RWPE2 (cell line): Measurements from ENCODE around the gene OR11A1.
A peak's percentile ranks its signal among the peaks of the same experiment; 100 is the strongest.

Source experiments
- ATAC-seq: fragments of 200-7000 bp; cut with Tn5 transposase; 3 replicates; pipeline ENCODE4 v1.9.1; 2021; ENCODE audit warnings: low read depth
- DNase-seq: peaks from one replicate; pipeline ENCODE4 v3.0.0-alpha.2; 2020; ENCODE audit warnings: low spot score
- H3K27ac ChIP-seq: fragments of 450-650 bp; 2 replicates; pipeline ENCODE4 v1.5.1; 2017; ENCODE audit warnings: mild to moderate bottlenecking; ENCODE audit not compliant: poor library complexity, severe bottlenecking
- H3K27me3 ChIP-seq: fragments of 250-450 bp; sonication (Bioruptor Pico); 2 replicates; pipeline ENCODE4 v1.5.1; 2021; ENCODE audit warnings: mild to moderate bottlenecking, moderate library complexity; ENCODE audit not compliant: insufficient read depth, poor library complexity, severe bottlenecking
- H3K36me3 ChIP-seq: fragments of 250-450 bp; sonication (Bioruptor Pico); 2 replicates; pipeline ENCODE4 v1.5.1; 2020; ENCODE audit warnings: low read depth, mild to moderate bottlenecking, moderate library complexity
- H3K4me1 ChIP-seq: fragments of 250-450 bp; sonication (Bioruptor Pico); 2 replicates; pipeline ENCODE4 v1.5.1; 2021; ENCODE audit warnings: mild to moderate bottlenecking, moderate library complexity; ENCODE audit not compliant: insufficient read depth, poor library complexity, severe bottlenecking
- H3K4me3 ChIP-seq: fragments of 250-450 bp; sonication (Bioruptor Pico); 2 replicates; pipeline ENCODE4 v1.5.1; 2021; ENCODE audit warnings: mild to moderate bottlenecking, moderate library complexity; ENCODE audit not compliant: severe bottlenecking
- H3K9me3 ChIP-seq: fragments of 250-450 bp; sonication (Bioruptor Pico); 2 replicates; pipeline ENCODE4 v1.5.1; 2021; ENCODE audit warnings: mild to moderate bottlenecking, moderate library complexity; ENCODE audit not compliant: severe bottlenecking
- TF ChIP-seq, protein P1 (sequence below): fragments of 450-650 bp; IDR thresholded peaks from one replicate; pipeline ENCODE4 v1.5.1; 2017; ENCODE audit warnings: mild to moderate bottlenecking, moderate library complexity; ENCODE audit not compliant: poor library complexity, severe bottlenecking

Gene OR11A1

DNA sequence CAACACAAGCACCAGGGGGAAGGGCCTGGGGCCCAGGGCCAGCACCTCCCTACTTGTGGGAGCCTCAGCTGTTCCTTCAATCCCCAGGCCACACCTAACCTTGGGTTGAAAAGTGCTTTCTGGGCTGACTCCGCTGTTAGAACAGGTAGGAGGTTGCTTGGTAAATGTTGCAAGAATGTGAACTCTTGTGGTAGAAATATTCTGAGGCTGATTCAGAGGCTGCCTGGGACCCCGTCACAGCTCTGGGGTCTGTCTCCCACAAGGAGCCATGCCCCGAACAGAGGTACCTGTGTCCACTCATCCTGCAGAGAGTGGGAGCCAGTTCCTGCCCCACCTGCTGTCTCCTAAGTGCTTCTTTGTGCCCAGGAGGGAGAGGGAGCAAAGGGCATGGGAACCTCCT, 45.3 kb upstream of the OR11A1 start:
- no peak overlapping the region for H3K27ac ChIP-seq
- TF ChIP-seq, protein P1, sequence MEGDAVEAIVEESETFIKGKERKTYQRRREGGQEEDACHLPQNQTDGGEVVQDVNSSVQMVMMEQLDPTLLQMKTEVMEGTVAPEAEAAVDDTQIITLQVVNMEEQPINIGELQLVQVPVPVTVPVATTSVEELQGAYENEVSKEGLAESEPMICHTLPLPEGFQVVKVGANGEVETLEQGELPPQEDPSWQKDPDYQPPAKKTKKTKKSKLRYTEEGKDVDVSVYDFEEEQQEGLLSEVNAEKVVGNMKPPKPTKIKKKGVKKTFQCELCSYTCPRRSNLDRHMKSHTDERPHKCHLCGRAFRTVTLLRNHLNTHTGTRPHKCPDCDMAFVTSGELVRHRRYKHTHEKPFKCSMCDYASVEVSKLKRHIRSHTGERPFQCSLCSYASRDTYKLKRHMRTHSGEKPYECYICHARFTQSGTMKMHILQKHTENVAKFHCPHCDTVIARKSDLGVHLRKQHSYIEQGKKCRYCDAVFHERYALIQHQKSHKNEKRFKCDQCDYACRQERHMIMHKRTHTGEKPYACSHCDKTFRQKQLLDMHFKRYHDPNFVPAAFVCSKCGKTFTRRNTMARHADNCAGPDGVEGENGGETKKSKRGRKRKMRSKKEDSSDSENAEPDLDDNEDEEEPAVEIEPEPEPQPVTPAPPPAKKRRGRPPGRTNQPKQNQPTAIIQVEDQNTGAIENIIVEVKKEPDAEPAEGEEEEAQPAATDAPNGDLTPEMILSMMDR, result no peak
- ATAC-seq (peak; percentile 43; the same call in 2 of the 3 replicates), DNase-seq (no peak)
- H3K36me3 ChIP-seq, result no peaks in the 10 kb centered on the region
- peaks cover 6% of the 10 kb centered on the region for H3K27me3 ChIP-seq
- H3K4me1 ChIP-seq, result no peaks in the 10 kb centered on the region
- no peak overlapping the region for H3K4me3 ChIP-seq
- no peaks in the 10 kb centered on the region for H3K9me3 ChIP-seq

DNA sequence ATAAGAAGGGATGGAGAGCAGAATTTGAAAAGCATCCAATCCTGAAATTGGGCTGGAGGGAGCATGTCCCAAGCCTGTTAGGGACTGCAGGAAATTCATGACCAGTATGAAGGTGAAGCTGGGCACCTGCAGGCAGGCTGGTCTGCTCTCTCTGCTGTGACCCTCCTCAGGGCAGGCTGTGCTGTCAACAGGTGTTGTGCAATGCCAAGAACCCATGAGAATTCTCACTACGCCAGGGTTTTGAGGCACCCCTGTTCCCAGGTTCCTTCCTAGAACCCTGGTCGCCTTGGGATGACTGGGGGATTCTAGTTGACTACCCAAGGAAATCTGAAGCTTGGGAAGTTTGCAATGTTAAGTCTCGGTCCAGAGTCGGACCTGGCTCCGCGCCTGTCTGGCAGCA, 44.2 kb upstream of the OR11A1 start:
- H3K9me3 ChIP-seq, result no peaks in the 10 kb centered on the region
- H3K4me1 ChIP-seq, result no peaks in the 10 kb centered on the region
- peaks cover 6% of the 10 kb centered on the region for H3K27me3 ChIP-seq
- no peak for DNase-seq
- H3K27ac ChIP-seq, result no peak overlapping the region
- no peaks in the 10 kb centered on the region for H3K36me3 ChIP-seq
- H3K4me3 ChIP-seq, result no peak overlapping the region
- no peak for ATAC-seq
- TF ChIP-seq, protein P1, result no peak

DNA sequence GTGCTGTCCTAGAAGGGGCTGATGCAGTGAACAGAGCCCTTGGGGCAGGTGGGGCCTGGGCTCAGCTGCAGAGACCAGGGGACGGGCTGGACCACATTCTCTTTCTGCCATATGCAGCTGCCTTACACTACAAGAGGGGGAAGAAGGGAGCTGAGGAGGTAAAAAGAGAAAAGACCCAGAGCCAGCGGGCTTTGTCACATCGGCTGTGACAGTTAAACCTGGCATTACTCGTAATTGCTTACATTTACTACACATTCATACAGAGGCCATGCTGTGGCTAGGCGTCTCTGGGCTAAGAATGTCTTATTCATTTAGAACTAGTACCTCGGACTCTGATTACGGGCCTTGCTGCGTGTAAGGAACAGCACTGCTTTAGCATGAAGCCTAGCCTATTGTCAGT, 43.7 kb upstream of the OR11A1 start:
- Histone ChIP-seq H3K9me3 (no peaks in the 10 kb centered on the region), H3K4me3 (no peak overlapping the region), H3K36me3 (no peaks in the 10 kb centered on the region), H3K27me3 (peaks cover 6% of the 10 kb centered on the region), H3K4me1 (no peaks in the 10 kb centered on the region), H3K27ac (no peak overlapping the region)
- DNase-seq (no peak), ATAC-seq (no peak)
- TF ChIP-seq, protein P1, result no peak

DNA sequence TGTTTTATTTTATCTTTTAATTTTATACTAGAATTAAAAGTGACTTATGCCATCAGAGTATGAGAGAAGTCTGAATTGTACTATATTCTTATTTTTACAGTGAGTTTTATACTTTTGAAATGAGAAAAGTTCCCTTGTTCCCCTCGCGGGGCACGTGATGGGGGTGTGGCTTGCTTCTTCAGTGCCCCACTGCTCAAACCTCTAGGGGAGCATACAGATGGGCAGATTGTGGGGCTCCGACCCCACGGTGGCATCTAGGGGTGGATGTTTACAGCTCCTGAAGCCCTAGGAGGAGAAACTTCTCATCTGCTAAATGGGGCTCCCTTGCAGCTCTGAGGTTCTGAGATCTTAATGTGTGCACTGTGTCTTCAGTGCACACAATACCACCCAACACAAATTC, 42.8 kb upstream of the OR11A1 start:
- TF ChIP-seq, protein P1, result no peak
- no peaks in the 10 kb centered on the region for H3K4me1 ChIP-seq
- DNase-seq (no peak), ATAC-seq (no peak)
- no peak overlapping the region for H3K27ac ChIP-seq
- H3K9me3 ChIP-seq, result no peaks in the 10 kb centered on the region
- peaks cover 6% of the 10 kb centered on the region for H3K27me3 ChIP-seq
- H3K4me3 ChIP-seq, result no peak overlapping the region
- H3K36me3 ChIP-seq, result no peaks in the 10 kb centered on the region

DNA sequence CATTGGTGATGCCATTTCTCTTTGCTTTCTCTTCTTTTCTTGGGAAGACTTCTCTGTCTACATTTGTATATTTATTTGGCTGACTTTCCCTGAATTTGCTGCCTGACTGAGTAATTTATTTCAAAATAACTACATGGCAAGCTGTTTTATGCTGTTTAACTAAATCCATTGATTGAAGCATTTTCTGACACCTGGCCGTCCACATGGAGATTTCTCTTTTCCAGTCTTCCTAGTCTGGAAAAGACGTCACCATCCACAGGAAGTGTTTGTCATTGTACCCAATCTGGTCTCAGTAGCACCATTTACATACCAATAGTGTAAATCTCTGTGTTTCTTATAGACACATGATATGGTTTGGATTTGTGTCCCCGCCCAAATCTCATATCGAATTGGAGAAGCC, 40.1 kb upstream of the OR11A1 start:
- Histone ChIP-seq H3K4me1 (no peaks in the 10 kb centered on the region), H3K4me3 (no peak overlapping the region)
- TF ChIP-seq, protein P1, result no peak

More for the DNA sequence above, 40.1 kb upstream of the OR11A1 start:
- Histone ChIP-seq H3K27ac (no peak overlapping the region), H3K36me3 (no peaks in the 10 kb centered on the region), H3K27me3 (peaks cover 6% of the 10 kb centered on the region), H3K9me3 (no peaks in the 10 kb centered on the region)
- no peak for DNase-seq
- no peak for ATAC-seq
